ENCODE measurements around the gene PLSCR5. TPM values are rescaled to one million over a fixed set of nuclear protein-coding genes. Genes with fewer than 3 reads are reported as not detected.

Gene PLSCR5
- total RNA-seq, 1 donor: not detected

- H3K4me3 ChIP-seq (ENCODE audit: low read depth, low read length): no peak overlapping the region
- TF ChIP-seq CTCF (IDR thresholded peaks at IDR 0.05; ENCODE audit: insufficient read depth, low read depth, low read length): peak; percentile 36
- peak; percentile 71 for DNase-seq (ENCODE audit: low read depth)
These were observed 27.5 kb downstream of the PLSCR5 start for GRCh38 chr3:146577662-146578061.

- no peak overlapping the region for H3K4me3 ChIP-seq (ENCODE audit: low read depth, low read length)
- no peak for TF ChIP-seq CTCF (IDR thresholded peaks at IDR 0.05; ENCODE audit: insufficient read depth, low read depth, low read length)
These were observed 29.5 kb downstream of the PLSCR5 start for GRCh38 chr3:146575636-146576035.

GRCh38 chr3:146574173-146574572, 31.0 kb downstream of the PLSCR5 start:
- no peak overlapping the region for H3K4me3 ChIP-seq (ENCODE audit: low read depth, low read length)
- no peak for TF ChIP-seq CTCF (IDR thresholded peaks at IDR 0.05; ENCODE audit: insufficient read depth, low read depth, low read length)
- DNase-seq (ENCODE audit: low read depth): no peak

More at GRCh38 chr3:146575636-146576035, 29.5 kb downstream of the PLSCR5 start:
- DNase-seq (ENCODE audit: low read depth): no peak

- H3K4me3 ChIP-seq (ENCODE audit: low read depth, low read length): no peak overlapping the region
- DNase-seq (ENCODE audit: low read depth): no peak
- TF ChIP-seq CTCF (IDR thresholded peaks at IDR 0.05; ENCODE audit: insufficient read depth, low read depth, low read length): no peak
These were observed 35.8 kb downstream of the PLSCR5 start for GRCh38 chr3:146569314-146569713.

- no peak overlapping the region for H3K4me3 ChIP-seq (ENCODE audit: low read depth, low read length)
- no peak for TF ChIP-seq CTCF (IDR thresholded peaks at IDR 0.05; ENCODE audit: insufficient read depth, low read depth, low read length)
- no peak for DNase-seq (ENCODE audit: low read depth)
These were observed 39.0 kb downstream of the PLSCR5 start for GRCh38 chr3:146566138-146566537.

- no peak for DNase-seq (ENCODE audit: low read depth)
- TF ChIP-seq CTCF (IDR thresholded peaks at IDR 0.05; ENCODE audit: insufficient read depth, low read depth, low read length): no peak
These were observed 43.3 kb downstream of the PLSCR5 start for GRCh38 chr3:146561879-146562278.

GRCh38 chr3:146561463-146561862, 43.7 kb downstream of the PLSCR5 start:
- H3K4me3 ChIP-seq (ENCODE audit: low read depth, low read length): no peak overlapping the region
- no peak for TF ChIP-seq CTCF (IDR thresholded peaks at IDR 0.05; ENCODE audit: insufficient read depth, low read depth, low read length)
- no peak for DNase-seq (ENCODE audit: low read depth)

More at GRCh38 chr3:146561879-146562278, 43.3 kb downstream of the PLSCR5 start:
- H3K4me3 ChIP-seq (ENCODE audit: low read depth, low read length): no peak overlapping the region
